Measurements from ENCODE around the gene AMOTL2.

Gene AMOTL2

GRCh38 chr3:134374105-134374790 lies at the start of gene AMOTL2:
AMOTL2 (minus strand) TSS chr3:134374447; CDS start chr3:134371433, 3,014 bp downstream.
- DNase-seq (ENCODE audit: low read depth): no peak

GRCh38 chr3:134423153-134423552 lies 48.9 kb upstream of the AMOTL2 start:
- DNase-seq (ENCODE audit: low read depth): no peak

GRCh38 chr3:134419960-134420321 lies 45.7 kb upstream of the AMOTL2 start:
- no peak for DNase-seq (ENCODE audit: low read depth)

GRCh38 chr3:134419214-134419959 lies 45.1 kb upstream of the AMOTL2 start:
- no peak for DNase-seq (ENCODE audit: low read depth)

- DNase-seq (ENCODE audit: low read depth): no peak
These were observed 34.8 kb upstream of the AMOTL2 start for GRCh38 chr3:134409041-134409440.

GRCh38 chr3:134407239-134407625 lies 33.0 kb upstream of the AMOTL2 start:
- no peak for DNase-seq (ENCODE audit: low read depth)

GRCh38 chr3:134406331-134407238 lies 32.3 kb upstream of the AMOTL2 start:
- DNase-seq (ENCODE audit: low read depth): no peak

- no peak for DNase-seq (ENCODE audit: low read depth)
These were observed 30.2 kb upstream of the AMOTL2 start for GRCh38 chr3:134404366-134404885.

GRCh38 chr3:134397755-134398154 lies 23.5 kb upstream of the AMOTL2 start:
- no peak for DNase-seq (ENCODE audit: low read depth)

GRCh38 chr3:134395103-134395502 lies 20.9 kb upstream of the AMOTL2 start:
- no peak for DNase-seq (ENCODE audit: low read depth)

- DNase-seq (ENCODE audit: low read depth): no peak
These were observed 20.1 kb upstream of the AMOTL2 start for GRCh38 chr3:134394380-134394779.

- no peak for DNase-seq (ENCODE audit: low read depth)
These were observed 18.8 kb upstream of the AMOTL2 start for GRCh38 chr3:134393074-134393473.

GRCh38 chr3:134392336-134392983 lies 18.2 kb upstream of the AMOTL2 start:
- no peak for DNase-seq (ENCODE audit: low read depth)

GRCh38 chr3:134389865-134390264 lies 15.6 kb upstream of the AMOTL2 start:
- no peak for DNase-seq (ENCODE audit: low read depth)

- DNase-seq (ENCODE audit: low read depth): no peak
These were observed 14.7 kb upstream of the AMOTL2 start for GRCh38 chr3:134388788-134389485.

GRCh38 chr3:134388292-134388691 lies 14.0 kb upstream of the AMOTL2 start:
- no peak for DNase-seq (ENCODE audit: low read depth)

GRCh38 chr3:134387293-134387692 lies 13.0 kb upstream of the AMOTL2 start:
- DNase-seq (ENCODE audit: low read depth): no peak

GRCh38 chr3:134384963-134385362 lies 10.7 kb upstream of the AMOTL2 start:
- no peak for DNase-seq (ENCODE audit: low read depth)

- DNase-seq (ENCODE audit: low read depth): no peak
These were observed 7.7 kb upstream of the AMOTL2 start for GRCh38 chr3:134381831-134382442.

- DNase-seq (ENCODE audit: low read depth): no peak
These were observed 6.8 kb upstream of the AMOTL2 start for GRCh38 chr3:134381076-134381475.

GRCh38 chr3:134380249-134380648 lies 6.0 kb upstream of the AMOTL2 start:
- no peak for DNase-seq (ENCODE audit: low read depth)
